Chondrocyte (in vitro differentiated cells): Measurements from ENCODE around the gene FRMD4B. TPM values are rescaled to one million over a fixed set of nuclear protein-coding genes. Genes with fewer than 3 reads are reported as not detected.
"Not testable (repeated sequence)": the region's sequence is repeated elsewhere in the genome, so short reads cannot be mapped to it uniquely, and the experiment has no call there.

ENCODE experiments used
- DNase-seq: peaks from one replicate; pipeline ENCODE4 v3.0.0; 2021; ENCODE audit warnings: mixed read lengths, low spot score
- H3K27ac Mint-ChIP-seq: one replicate; pipeline ENCODE4 v1.8.0; 2021; ENCODE audit warnings: mild to moderate bottlenecking, moderate library complexity, mixed read lengths; ENCODE audit not compliant: unreplicated experiment
- H3K27me3 Mint-ChIP-seq: 2 replicates; pipeline ENCODE4 v1.8.0; 2021; ENCODE audit warnings: low read depth, mixed read lengths
- H3K36me3 Mint-ChIP-seq: 2 replicates; pipeline ENCODE4 v1.8.0; 2021; ENCODE audit warnings: low read depth, mixed read lengths
- H3K4me1 Mint-ChIP-seq: 2 replicates; pipeline ENCODE4 v1.8.0; 2021; ENCODE audit warnings: low read depth, mild to moderate bottlenecking, mixed read lengths
- H3K4me3 Mint-ChIP-seq: one replicate; pipeline ENCODE4 v1.8.0; 2021; ENCODE audit warnings: mild to moderate bottlenecking, moderate library complexity, mixed read lengths; ENCODE audit not compliant: unreplicated experiment
- H3K9me3 Mint-ChIP-seq: 2 replicates; pipeline ENCODE4 v1.8.0; 2021; ENCODE audit warnings: low read depth, mixed read lengths
- total RNA-seq: library from RNA; stranded (reverse); gene quantifications from 3 replicates; pipeline ENCODE4 v1.2.1, GENCODE V29; 2021
- TF ChIP-seq, protein P1 (sequence below): fragments of 200-600 bp; sonication (generic); IDR thresholded peaks from 2 replicates; pipeline ENCODE4 v1.5.0; 2021; ENCODE audit warnings: antibody characterized with exemption, mild to moderate bottlenecking, moderate library complexity

FRMD4B gene
- total RNA-seq, 1 donor from 2014 or later, result 4.1 TPM

DNA sequence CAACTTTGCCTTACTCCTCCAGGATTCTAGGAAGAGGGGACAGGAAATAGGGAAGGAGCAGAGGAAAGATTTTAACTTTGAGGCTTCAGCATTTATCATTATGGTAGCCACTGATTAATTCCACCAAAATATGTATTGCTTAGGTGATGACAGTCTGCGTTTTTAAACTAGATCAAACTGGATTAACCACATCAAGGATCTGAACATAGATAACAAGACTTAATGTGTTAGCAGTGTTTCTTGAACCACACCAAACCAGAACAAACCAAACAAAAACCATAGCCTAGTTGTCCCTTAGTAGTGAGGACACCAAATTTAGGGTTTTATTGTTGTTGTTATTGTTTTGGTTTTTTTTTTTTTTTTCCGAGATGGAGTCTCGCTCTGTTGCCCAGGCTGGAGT, 150.0 kb downstream of the FRMD4B start:
- DNase-seq, result no peak
- H3K4me1 Mint-ChIP-seq, result peaks cover 17% of the 10 kb centered on the region

DNA sequence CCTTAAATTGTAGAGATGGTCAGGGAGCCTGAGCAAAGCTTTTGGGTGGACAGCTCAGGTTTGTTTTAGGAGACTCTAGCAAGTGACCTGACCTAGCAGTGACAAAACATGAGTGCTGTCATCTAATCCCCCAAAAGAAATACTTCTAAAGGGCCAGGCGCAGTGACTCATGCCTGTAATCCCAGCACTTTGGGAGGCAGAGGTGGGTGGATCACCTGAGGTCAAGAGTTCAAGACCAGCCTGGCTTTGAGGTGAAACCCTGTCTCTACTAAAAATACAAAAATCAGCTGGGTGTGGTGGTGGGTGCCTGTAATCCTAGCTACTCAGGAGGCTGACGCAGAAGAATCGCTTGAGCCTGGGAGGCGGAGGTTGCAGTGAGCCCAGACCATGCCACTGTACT, 150.7 kb downstream of the FRMD4B start:
- DNase-seq, H3K36me3 Mint-ChIP-seq, H3K9me3 Mint-ChIP-seq, H3K4me3 Mint-ChIP-seq, H3K27ac Mint-ChIP-seq, H3K27me3 Mint-ChIP-seq: not testable (repeated sequence)
- peaks cover 12% of the 10 kb centered on the region for H3K4me1 Mint-ChIP-seq

More for the DNA sequence above, 150.0 kb downstream of the FRMD4B start:
- H3K27me3 Mint-ChIP-seq, result no peaks in the 10 kb centered on the region
- no peak overlapping the region for H3K4me3 Mint-ChIP-seq
- H3K27ac Mint-ChIP-seq, result no peak overlapping the region
- TF ChIP-seq, protein P1, sequence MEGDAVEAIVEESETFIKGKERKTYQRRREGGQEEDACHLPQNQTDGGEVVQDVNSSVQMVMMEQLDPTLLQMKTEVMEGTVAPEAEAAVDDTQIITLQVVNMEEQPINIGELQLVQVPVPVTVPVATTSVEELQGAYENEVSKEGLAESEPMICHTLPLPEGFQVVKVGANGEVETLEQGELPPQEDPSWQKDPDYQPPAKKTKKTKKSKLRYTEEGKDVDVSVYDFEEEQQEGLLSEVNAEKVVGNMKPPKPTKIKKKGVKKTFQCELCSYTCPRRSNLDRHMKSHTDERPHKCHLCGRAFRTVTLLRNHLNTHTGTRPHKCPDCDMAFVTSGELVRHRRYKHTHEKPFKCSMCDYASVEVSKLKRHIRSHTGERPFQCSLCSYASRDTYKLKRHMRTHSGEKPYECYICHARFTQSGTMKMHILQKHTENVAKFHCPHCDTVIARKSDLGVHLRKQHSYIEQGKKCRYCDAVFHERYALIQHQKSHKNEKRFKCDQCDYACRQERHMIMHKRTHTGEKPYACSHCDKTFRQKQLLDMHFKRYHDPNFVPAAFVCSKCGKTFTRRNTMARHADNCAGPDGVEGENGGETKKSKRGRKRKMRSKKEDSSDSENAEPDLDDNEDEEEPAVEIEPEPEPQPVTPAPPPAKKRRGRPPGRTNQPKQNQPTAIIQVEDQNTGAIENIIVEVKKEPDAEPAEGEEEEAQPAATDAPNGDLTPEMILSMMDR, result no peak
- H3K9me3 Mint-ChIP-seq, result no peaks in the 10 kb centered on the region
- H3K36me3 Mint-ChIP-seq, result no peaks in the 10 kb centered on the region

DNA sequence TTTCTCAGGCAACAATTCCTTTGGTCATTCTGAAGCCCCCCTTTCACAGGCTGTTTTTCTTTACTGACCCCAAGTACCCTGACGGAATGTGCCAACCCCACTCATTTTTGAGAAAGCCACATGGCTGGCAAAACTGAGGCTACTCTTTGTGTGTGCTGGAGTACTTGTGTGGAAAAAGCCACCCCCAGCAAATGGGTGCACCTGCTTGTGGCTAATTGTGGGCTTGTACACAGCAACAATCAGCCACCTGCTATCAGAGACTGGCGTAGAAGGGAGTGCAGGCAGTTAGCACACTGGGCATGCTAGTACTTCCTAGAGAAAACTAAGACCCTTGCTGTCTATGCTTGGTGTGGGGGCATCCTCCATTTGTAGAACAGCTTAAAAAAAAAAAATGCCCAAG, 153.4 kb downstream of the FRMD4B start:
- Mint-ChIP-seq H3K27me3 (no peaks in the 10 kb centered on the region), H3K36me3 (no peaks in the 10 kb centered on the region), H3K4me1 (peaks cover 9% of the 10 kb centered on the region), H3K27ac (no peak overlapping the region), H3K9me3 (no peaks in the 10 kb centered on the region), H3K4me3 (no peak overlapping the region)
- TF ChIP-seq, protein P1, result no peak
- no peak for DNase-seq

DNA sequence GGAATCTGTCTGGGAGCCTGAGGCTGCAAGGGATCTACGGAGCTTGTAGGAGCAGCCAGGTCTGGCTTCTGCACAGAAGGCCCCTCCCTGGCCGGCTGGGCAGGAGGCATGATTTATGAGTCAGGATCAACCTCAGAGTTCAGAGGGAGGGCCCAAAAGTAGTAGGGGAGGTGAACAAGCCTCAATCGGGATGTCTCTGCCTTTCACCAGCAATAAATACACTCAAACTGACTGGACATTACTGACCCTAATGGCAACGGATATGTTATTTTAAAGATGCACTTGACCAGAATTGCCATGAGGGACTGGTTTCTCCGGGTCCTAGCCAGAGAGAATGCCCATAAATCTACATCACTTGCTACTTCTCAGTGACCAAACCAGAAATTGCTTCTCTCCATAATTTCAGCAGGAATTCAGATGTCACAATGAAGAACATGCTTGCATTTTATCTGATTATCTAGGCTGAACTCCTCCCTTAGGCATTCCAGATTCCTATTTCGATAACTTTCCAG, 153.9 kb downstream of the FRMD4B start:
- TF ChIP-seq, protein P1, result no peak
- no peaks in the 10 kb centered on the region for H3K9me3 Mint-ChIP-seq
- H3K27me3 Mint-ChIP-seq, result no peaks in the 10 kb centered on the region
- no peak for DNase-seq
- no peak overlapping the region for H3K27ac Mint-ChIP-seq
- H3K36me3 Mint-ChIP-seq, result no peaks in the 10 kb centered on the region
- H3K4me3 Mint-ChIP-seq, result no peak overlapping the region
- peaks cover 9% of the 10 kb centered on the region for H3K4me1 Mint-ChIP-seq

DNA sequence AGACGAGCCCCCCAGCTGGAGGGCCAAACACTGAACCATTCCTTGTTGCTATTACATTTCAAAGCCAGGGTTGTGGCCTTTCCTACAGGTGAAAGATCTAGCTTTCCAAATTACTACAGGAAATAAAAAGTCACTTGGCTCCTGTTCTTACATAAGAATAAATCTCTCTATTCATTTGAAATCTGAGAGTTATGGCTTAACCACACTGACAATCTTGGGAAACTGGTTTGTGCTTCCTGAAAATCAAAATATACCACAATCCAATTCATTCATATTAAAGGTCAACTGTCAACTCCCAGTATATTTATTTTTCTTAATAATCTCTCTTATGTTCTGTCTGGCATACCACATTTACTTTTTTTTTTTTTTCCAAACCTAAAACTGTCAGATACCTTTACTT, 159.8 kb downstream of the FRMD4B start:
- no peak overlapping the region for H3K27ac Mint-ChIP-seq
- H3K4me3 Mint-ChIP-seq, result no peak overlapping the region
- no peaks in the 10 kb centered on the region for H3K36me3 Mint-ChIP-seq
- no peaks in the 10 kb centered on the region for H3K4me1 Mint-ChIP-seq
- TF ChIP-seq, protein P1, result no peak
- no peaks in the 10 kb centered on the region for H3K9me3 Mint-ChIP-seq
- H3K27me3 Mint-ChIP-seq, result no peaks in the 10 kb centered on the region
- DNase-seq, result no peak

DNA sequence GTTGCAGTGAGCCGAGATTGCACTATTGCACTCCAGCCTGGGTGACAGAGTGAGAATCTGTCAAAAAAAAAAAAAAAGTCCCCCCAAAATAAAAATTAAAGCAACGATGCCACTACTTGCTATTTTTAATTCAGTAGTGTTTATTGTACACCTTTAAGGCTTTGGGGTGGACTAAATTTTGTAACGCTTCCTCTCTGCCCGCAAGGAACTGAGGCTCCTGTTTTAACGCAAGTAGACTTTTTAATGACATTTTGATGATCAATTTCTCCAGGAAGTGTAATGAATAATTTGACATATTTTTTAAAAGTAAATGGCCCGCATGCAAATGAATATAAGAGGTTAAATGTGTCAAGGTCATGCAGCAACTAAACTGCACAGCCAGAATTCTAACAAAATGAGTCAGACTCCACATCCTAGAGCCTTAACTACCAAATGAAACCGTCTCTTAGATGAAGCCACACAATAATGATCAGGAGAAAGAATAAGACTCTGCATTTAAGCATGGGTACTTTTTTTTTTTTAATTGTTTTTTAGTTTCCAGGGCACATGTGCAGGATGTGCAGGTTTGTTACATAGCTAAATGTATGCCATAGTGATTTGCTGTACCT, 166.7 kb downstream of the FRMD4B start:
- no peak overlapping the region for H3K4me3 Mint-ChIP-seq

More for the DNA sequence above, 166.7 kb downstream of the FRMD4B start:
- no peaks in the 10 kb centered on the region for H3K4me1 Mint-ChIP-seq
- H3K36me3 Mint-ChIP-seq, result no peaks in the 10 kb centered on the region
- TF ChIP-seq, protein P1, result no peak
- H3K27me3 Mint-ChIP-seq, result no peaks in the 10 kb centered on the region
- no peak for DNase-seq
- no peak overlapping the region for H3K27ac Mint-ChIP-seq
- H3K9me3 Mint-ChIP-seq, result peaks cover 4% of the 10 kb centered on the region
